Measurements from ENCODE around the gene SP2. TPM values are rescaled to one million over a fixed set of nuclear protein-coding genes. Genes with fewer than 3 reads are reported as not detected.
"Not testable (repeated sequence)": the region's sequence is repeated elsewhere in the genome, so short reads cannot be mapped to it uniquely, and the experiment has no call there.

The SP2 gene
- total RNA-seq, 1 donor from 2014 or later = 198 TPM

DNA sequence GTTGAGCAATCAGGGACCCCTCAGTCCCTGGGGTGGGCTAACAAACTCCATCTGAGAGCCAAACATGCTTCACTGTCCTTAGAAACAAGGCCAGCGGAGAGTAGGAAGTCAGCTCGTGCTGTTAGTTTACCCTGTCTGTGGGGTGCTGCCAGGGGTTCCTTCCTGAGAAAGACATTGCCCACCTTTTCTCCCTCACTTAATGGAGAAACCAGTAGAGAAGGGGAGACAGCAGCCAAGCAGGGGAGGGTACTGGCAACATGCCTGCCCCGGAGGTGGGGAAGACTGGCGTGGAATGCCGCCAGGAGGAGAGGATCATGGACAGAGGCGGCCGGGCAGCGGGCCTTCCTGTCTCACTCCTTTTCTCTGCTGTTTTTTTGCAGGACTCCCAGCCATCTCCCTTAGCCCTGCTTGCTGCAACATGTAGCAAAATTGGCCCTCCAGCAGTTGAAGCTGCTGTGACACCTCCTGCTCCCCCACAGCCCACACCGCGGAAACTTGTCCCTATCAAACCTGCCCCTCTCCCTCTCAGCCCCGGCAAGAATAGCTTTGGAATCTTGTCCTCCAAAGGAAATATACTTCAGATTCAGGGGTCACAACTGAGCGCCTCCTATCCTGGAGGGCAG, 19.9 kb downstream of the SP2 start:
- H3K9me3 ChIP-seq = no peaks in the 10 kb centered on the region
- DNase-seq (ENCODE audit: low spot score in 2 of 2) = no peak
- peak overlapping the region; percentile 56 to 57 for H3K27ac ChIP-seq
- no peaks in the 10 kb centered on the region for H3K27me3 ChIP-seq
- intact Hi-C loops (cut with DNase I) = no loop called here
- TF ChIP-seq, protein P1, sequence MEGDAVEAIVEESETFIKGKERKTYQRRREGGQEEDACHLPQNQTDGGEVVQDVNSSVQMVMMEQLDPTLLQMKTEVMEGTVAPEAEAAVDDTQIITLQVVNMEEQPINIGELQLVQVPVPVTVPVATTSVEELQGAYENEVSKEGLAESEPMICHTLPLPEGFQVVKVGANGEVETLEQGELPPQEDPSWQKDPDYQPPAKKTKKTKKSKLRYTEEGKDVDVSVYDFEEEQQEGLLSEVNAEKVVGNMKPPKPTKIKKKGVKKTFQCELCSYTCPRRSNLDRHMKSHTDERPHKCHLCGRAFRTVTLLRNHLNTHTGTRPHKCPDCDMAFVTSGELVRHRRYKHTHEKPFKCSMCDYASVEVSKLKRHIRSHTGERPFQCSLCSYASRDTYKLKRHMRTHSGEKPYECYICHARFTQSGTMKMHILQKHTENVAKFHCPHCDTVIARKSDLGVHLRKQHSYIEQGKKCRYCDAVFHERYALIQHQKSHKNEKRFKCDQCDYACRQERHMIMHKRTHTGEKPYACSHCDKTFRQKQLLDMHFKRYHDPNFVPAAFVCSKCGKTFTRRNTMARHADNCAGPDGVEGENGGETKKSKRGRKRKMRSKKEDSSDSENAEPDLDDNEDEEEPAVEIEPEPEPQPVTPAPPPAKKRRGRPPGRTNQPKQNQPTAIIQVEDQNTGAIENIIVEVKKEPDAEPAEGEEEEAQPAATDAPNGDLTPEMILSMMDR (IDR thresholded peaks at IDR 0.05) = no peak
- peaks cover 8 to 20% of the 10 kb centered on the region in 2 donors for H3K4me1 ChIP-seq
- peaks cover 6 to 9% of the 10 kb centered on the region in 2 donors for H3K36me3 ChIP-seq
- H3K4me3 ChIP-seq = no peak overlapping the region

DNA sequence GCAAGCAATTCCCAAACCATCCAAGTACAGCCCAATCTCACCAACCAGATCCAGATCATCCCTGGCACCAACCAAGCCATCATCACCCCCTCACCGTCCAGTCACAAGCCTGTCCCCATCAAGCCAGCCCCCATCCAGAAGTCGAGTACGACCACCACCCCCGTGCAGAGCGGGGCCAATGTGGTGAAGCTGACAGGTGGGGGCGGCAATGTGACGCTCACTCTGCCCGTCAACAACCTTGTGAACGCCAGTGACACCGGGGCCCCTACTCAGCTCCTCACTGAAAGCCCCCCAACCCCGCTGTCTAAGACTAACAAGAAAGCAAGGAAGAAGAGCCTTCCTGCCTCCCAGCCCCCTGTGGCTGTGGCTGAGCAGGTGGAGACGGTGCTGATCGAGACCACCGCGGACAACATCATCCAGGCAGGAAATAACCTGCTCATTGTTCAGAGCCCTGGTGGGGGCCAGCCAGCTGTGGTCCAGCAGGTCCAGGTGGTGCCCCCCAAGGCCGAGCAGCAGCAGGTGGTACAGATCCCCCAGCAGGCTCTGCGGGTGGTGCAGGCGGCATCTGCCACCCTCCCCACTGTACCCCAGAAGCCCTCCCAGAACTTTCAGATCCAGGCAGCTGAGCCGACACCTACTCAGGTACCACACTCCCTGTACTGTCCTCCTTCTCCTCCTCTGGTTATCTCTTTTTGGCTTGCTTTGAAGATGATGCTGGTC, 20.6 kb downstream of the SP2 start:
- no peaks in the 10 kb centered on the region for H3K9me3 ChIP-seq
- TF ChIP-seq, protein P1 (IDR thresholded peaks at IDR 0.05) = no peak
- intact Hi-C loops (cut with DNase I) = no loop called here
- DNase-seq (ENCODE audit: low spot score in 2 of 2) = no peak
- no peak overlapping the region for H3K4me3 ChIP-seq
- H3K4me1 ChIP-seq = peaks cover 8 to 20% of the 10 kb centered on the region in 2 donors
- H3K27me3 ChIP-seq = no peaks in the 10 kb centered on the region
- peak overlapping the region in 1 of 2 donors; percentile 57 for H3K27ac ChIP-seq
- peaks cover 6 to 12% of the 10 kb centered on the region in 2 donors for H3K36me3 ChIP-seq

DNA sequence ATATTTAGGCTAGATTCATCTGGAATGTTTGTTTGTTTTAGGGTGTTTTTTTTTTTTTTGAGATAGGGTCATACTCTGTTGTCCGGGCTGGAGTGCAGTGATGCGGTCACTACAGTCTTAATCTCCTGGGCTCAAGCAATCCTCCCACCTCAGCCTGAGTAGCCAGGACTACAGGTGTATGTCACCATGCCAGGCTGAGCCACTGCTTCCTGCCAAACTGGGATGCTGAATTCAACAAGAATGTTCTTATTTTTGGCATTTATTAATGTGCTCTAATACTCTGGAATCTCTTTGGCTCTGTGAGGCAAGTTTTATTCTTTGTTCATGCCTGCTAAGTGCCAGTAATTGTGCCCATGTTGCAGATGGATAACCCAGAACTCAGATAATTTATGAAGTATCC, 21.5 kb downstream of the SP2 start:
- Histone ChIP-seq H3K27me3 (no peaks in the 10 kb centered on the region), H3K4me3 (no peak overlapping the region), H3K36me3 (peaks cover 6 to 13% of the 10 kb centered on the region in 2 donors), H3K4me1 (peaks cover 8 to 20% of the 10 kb centered on the region in 2 donors), H3K9me3 (no peaks in the 10 kb centered on the region), H3K27ac (peak overlapping the region in 1 of 2 donors; percentile 38)
- DNase-seq (ENCODE audit: low spot score in 2 of 2) = no peak
- TF ChIP-seq, protein P1 (IDR thresholded peaks at IDR 0.05) = no peak
- intact Hi-C loops (cut with DNase I) = no loop called here

DNA sequence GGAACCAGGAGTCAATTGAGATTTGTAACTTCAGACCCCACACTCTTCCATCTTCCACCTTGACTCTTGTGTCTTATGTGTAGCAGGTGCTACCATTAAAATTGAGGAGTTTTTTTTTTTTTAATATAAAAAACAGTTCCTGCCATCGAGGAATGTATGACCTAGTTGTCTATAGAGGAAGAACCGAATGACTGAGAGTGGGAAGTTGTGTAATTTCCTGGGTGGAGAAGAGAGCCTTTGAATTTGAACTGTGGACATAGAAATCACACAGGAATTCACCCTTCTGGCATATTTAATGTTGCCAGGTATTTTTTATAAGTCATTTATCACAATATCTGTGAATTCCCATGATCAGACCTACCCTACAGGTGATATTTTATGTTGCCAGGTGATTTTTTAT, 22.0 kb downstream of the SP2 start:
- Histone ChIP-seq H3K36me3 (peaks cover 8 to 17% of the 10 kb centered on the region in 2 donors), H3K4me1 (peaks cover 8 to 20% of the 10 kb centered on the region in 2 donors), H3K27ac (peak overlapping the region in 1 of 2 donors; percentile 38), H3K4me3 (no peak overlapping the region), H3K27me3 (no peaks in the 10 kb centered on the region), H3K9me3 (no peaks in the 10 kb centered on the region)
- intact Hi-C loops (cut with DNase I) = no loop called here
- TF ChIP-seq, protein P1 (IDR thresholded peaks at IDR 0.05) = no peak
- DNase-seq (ENCODE audit: low spot score in 2 of 2) = no peak

DNA sequence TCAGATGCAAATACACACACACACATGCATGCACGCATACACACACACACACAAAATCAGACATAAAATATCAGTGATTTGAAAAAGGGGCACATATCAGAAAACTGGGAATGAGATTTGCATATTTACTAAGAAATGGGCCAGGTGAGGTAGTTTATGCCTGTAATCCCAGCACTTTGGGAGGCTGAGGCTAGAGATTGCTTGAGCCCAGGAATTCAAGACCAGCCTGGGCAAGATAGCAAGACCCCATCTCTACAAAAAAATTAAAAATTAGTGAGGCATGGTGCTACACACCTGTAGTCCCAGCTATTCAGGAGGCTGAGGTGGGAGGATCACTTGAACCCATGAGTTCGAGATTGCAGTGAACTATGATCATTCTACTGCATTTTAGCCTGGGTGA, 23.0 kb downstream of the SP2 start:
- intact Hi-C loops (cut with DNase I) = no loop called here
- Histone ChIP-seq H3K36me3 (peaks cover 18 to 27% of the 10 kb centered on the region in 2 donors), H3K4me3 (no peak overlapping the region), H3K27me3 (no peaks in the 10 kb centered on the region), H3K9me3 (no peaks in the 10 kb centered on the region), H3K4me1 (peaks cover 8 to 20% of the 10 kb centered on the region in 2 donors), H3K27ac (no peak overlapping the region)
- DNase-seq (ENCODE audit: low spot score in 2 of 2) = no peak
- TF ChIP-seq, protein P1 (IDR thresholded peaks at IDR 0.05) = no peak

DNA sequence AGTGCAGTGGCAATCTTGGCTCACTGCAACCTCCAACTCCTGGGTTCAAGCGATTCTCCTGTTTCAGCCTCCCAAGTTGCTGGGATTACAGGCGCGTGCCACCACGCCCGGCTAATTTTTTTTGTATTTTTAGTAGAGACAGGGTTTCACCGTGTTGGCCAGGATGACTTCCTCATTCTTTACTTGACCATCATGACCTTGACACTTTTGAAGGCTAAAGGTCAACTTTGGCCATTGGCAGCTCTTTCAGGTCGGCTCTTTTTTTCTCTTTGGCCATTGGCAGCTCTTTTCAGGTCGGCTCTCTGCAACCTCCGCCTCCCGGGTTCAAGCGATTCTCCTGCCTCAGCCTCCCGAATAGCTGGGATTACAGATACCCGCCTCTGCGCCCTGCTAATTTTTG, 23.9 kb downstream of the SP2 start:
- Histone ChIP-seq H3K4me1 (peaks cover 8 to 20% of the 10 kb centered on the region in 2 donors), H3K36me3 (peaks cover 27 to 36% of the 10 kb centered on the region in 2 donors)
- H3K27ac ChIP-seq; intact Hi-C loops (cut with DNase I); H3K4me3 ChIP-seq; H3K9me3 ChIP-seq; H3K27me3 ChIP-seq; DNase-seq (ENCODE audit: low spot score in 2 of 2): not testable (repeated sequence)

All from ascending aorta (tissue), 2 donors.